Fibroblast of skin of right quadriceps (primary cell): ENCODE results near the gene BTBD10.
"Not testable (repeated sequence)": the region's sequence is repeated elsewhere in the genome, so short reads cannot be mapped to it uniquely, and the experiment has no call there.

ENCODE experiments used
- DNase-seq: peaks from one replicate; pipeline ENCODE4 v3.0.0-alpha.2; 2013

Gene BTBD10

GRCh38 chr11:13440100-13440855 is 22.7 kb downstream of the BTBD10 start:
- peak; percentile 88 for DNase-seq

GRCh38 chr11:13438291-13438690 is 24.7 kb downstream of the BTBD10 start:
- no peak for DNase-seq

DNA sequence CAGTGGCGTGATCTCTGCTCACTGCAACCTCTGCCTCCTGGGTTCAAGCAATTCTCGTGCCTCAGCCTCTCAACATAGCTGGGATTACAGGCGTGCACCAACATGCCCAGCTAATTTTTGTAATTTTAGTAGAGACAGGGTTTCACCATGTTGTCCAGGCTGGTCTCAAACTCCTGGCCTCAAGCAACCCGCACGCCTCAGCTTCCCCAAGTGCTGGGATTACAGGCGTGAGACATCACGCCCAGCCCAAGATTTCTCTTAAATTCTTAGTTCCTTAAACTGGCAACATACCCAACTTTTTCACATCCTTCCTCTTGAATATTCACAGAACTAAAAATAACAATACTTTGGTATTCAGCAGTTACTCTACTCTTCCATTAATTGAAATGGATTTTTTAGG is 26.2 kb downstream of the BTBD10 start:
- DNase-seq, result not testable (repeated sequence)

DNA sequence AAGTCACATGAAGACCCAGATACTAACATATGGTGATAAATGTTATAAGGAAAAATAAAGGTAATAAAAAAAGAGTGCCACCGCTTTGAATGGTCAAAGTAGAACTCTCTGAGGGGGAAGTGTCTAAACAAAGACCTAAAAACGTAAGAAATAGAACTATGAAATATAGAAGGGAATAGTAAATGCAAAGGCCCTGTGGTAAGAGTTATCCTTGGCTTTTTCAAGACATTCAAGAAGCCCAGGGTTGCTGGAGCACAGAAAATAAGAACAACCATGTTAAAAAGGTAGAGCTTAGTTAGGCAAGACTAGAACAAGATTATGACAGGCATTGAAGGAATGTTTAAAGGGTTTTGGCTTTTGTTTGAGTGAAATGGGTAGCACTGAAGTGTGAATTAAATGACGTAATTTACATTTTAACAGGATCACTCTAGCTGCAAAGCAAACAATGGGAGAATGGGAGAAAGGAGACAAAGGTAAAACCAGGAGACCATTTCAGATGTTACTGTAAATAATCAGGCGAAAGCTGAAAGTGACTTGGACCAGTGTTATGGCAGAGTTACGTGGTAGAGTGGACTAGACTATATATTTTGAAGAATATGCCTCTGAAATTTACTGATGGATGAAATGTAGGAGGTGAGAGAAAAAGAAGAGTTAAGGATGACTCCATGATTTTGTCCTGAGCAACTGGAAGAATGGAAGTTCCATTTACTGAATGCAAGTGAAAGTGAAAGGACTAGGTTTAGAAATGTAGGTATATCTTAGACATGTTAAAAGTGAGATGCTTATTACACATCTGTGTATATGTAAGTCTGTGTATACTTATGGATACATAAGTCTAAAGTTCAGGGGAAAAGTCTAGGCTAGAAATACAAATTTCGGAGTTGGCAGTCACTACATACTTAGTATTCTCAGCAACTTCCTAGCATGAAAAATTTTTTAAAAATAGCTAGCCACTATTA is 28.5 kb downstream of the BTBD10 start:
- no peak for DNase-seq

- no peak for DNase-seq
Observed at GRCh38 chr11:13433437-13433836, 29.6 kb downstream of the BTBD10 start.

GRCh38 chr11:13429836-13430235 is 33.2 kb downstream of the BTBD10 start:
- no peak for DNase-seq

DNA sequence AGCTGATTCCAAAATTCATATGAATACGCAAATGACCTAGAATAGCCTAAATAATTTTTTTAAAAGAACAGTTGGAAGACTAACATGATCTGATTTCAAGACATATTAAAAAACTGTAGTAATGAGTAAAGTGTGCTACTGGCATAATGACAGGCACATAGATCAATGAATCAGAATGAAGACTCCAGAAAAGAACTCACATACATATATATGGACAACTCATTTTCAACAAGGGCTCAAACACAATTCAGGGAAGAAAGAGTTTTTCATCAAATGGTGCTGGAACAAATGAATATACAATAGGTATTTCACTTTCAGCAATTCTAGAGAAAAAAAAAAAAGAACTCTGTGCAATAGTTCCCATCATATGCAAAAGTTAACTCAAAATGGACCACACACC is 33.7 kb downstream of the BTBD10 start:
- no peak for DNase-seq

DNA sequence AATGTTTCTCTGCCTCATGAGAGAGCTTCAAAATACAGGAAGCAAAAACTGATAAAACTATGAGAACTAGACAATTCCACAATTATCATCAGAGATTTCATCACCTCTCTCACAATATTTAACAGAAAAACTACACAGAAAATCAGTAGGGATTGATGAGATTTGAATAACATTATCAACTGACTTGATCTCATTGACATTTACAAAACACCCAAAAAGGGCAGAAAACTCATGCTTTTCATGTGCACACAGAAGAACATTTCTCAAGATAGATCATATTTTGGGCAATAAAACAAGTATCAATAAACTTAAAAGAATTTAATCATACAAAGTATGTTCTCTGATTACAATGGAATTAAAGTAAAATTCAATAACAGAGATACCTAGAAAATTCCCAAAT is 35.6 kb downstream of the BTBD10 start:
- no peak for DNase-seq

- no peak for DNase-seq
Observed at GRCh38 chr11:13423372-13423771, 39.6 kb downstream of the BTBD10 start.

- DNase-seq, result no peak
Observed at GRCh38 chr11:13421561-13421960, 41.5 kb downstream of the BTBD10 start.

DNA sequence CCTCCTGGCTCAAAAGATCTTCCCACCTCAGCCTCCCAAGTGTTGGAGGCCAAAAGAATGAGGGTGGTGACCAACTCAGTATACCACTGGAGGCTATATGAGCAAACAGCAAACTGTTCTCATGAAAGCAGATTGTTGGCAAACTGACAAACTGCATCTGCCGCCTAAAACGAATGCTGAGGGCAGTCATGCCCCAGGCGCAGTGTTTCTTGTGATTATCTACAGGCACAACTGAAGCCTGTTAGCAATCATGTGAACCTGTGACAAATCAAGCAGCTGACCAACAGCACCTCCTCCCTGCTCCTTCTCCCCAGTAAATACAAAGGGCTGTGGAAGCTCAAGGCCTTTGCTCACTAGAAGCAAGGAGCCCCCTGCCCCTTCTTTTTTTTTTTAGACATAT is 47.8 kb downstream of the BTBD10 start:
- DNase-seq, result no peak

- DNase-seq, result no peak
Observed at GRCh38 chr11:13405220-13405619, 57.8 kb downstream of the BTBD10 start.

- not testable (repeated sequence) for DNase-seq
Observed at GRCh38 chr11:13398335-13398734, 64.7 kb downstream of the BTBD10 start.

DNA sequence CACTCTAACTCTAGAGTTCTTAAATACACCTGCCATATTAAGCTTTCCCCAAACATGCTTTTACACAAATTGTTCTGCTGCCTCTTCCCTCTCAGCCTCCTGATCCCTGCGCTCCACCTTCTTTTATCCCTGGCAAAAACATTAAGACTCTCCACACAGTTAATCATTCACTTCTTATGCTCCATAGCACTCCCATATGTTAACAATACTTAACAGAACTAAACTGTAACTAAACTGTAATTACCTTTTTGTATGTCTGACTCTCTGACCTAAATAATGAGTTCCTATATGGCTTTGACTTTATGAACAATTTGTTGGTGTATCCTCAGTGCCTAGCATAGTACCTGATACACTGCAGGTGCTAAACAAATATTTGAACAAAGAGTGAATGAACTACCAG is 71.8 kb downstream of the BTBD10 start:
- DNase-seq, result no peak

- no peak for DNase-seq
Observed at GRCh38 chr11:13388741-13389140, 74.3 kb downstream of the BTBD10 start.

- DNase-seq, result no peak
Observed at GRCh38 chr11:13386567-13386966, 76.5 kb downstream of the BTBD10 start.

- DNase-seq, result peak; percentile 54
Observed at GRCh38 chr11:13384908-13385640, 77.9 kb downstream of the BTBD10 start.

DNA sequence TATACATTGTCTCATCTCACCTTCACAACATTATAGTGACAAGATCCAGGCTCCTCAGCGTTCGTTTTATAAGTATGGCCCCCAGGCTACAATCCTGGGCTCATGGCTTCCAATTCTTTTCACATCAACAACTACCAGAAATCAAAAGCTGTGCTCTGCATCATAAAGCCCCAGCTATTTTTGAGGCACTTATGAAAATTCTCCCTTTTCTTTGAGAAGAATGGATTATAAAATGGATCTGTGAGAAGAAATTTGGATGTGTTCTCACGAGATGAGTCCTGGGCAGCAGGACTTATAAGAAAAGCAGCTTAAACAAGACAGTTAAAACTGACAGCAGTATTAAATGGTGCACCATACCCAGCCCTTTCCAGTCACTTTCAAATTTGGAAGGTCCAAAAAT is 80.3 kb downstream of the BTBD10 start:
- no peak for DNase-seq

- DNase-seq, result no peak
Observed at GRCh38 chr11:13380731-13381130, 82.3 kb downstream of the BTBD10 start.

DNA sequence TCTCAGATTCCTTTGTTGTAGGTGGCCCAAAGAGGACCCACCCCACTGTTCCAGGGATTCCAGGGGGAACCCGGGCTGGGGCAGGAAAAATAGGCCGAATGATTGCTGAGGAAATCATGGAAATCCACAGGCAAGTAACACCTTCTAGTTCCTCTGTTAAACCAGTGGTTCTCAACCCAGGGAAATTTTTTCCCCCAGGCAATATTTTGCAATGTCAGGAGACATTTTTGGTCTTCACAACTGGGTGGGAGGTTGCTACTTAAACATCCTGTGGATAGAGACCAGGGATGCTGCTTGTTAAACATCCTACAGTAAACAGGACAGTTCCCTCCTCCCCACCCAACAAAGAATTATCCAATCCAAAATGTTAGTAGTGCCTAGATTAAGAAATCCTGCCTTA is 84.7 kb downstream of the BTBD10 start:
- no peak for DNase-seq

DNA sequence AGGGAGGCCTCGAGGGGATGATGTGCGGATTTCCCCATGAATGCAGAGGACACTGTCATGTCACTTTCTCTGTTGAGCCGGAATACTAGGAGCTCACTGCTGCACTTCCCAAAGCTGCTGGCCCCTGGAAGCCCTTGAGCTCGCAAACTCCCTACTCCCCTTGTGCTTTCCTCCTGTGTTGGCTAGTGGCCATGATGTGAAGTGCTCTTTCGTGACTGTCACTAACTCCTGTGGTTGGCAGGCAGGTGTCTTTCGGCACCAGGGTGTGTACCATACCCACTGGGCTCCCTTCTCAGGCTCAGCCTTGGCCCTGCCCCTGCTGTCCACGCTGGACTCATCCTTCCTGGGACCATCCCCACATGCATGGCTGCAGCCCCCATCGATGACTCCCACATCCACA is 86.2 kb downstream of the BTBD10 start:
- DNase-seq, result no peak

DNA sequence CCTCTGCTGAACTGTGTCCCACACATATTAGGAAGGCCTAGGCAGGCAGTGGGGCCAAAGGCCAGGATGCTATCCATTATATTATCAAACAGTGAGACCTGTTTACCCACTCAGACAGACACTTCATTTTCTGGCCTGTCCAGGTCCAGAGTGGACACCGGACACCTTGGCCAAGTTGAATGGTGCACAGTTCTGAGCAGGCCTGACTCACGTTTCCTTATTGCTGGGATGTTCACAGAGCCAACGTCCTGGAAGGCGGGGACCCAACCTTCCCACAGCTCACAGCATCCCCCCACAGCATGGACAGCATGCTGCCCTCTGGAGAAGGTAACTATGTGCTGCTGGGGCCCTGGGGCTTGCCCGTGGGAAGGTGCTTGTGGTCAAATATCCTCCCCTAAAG is 86.6 kb downstream of the BTBD10 start:
- DNase-seq, result no peak

GRCh38 chr11:13375798-13376197 is 87.2 kb downstream of the BTBD10 start:
- DNase-seq, result no peak
